DOHH2 (cell line): ENCODE measurements around the gene CYP1A1.

Experiments
- H3F3A ChIP-seq: fragments of 200-600 bp; sonication (generic), shearing (Covaris generic); 2 replicates; pipeline ENCODE4 v1.6.0; 2016; ENCODE audit warnings: antibody characterized with exemption, mild to moderate bottlenecking; ENCODE audit not compliant: control insufficient read depth, insufficient read depth
- H3K27ac ChIP-seq: fragments of 200-600 bp; sonication (generic); 2 replicates; pipeline ENCODE4 v1.5.1; 2014; ENCODE audit warnings: low read depth, mild to moderate bottlenecking, low read length, moderate library complexity
- H3K27me3 ChIP-seq: fragments of 200-600 bp; sonication (generic); 2 replicates; pipeline ENCODE4 v1.6.1; 2014; ENCODE audit warnings: mild to moderate bottlenecking, low read length, mixed read lengths; ENCODE audit not compliant: control insufficient read depth
- H3K36me3 ChIP-seq: fragments of 200-600 bp; sonication (generic); 2 replicates; pipeline ENCODE4 v1.6.1; 2014; ENCODE audit warnings: mild to moderate bottlenecking, low read length, moderate library complexity, mixed read lengths; ENCODE audit not compliant: control insufficient read depth
- H3K4me1 ChIP-seq: fragments of 200-600 bp; sonication (generic); 2 replicates; pipeline ENCODE4 v1.6.1; 2014; ENCODE audit warnings: mild to moderate bottlenecking, low read length, mixed read lengths; ENCODE audit not compliant: control insufficient read depth
- H3K4me2 ChIP-seq: fragments of 200-600 bp; sonication (generic); 2 replicates; pipeline ENCODE4 v1.6.0; 2014; ENCODE audit warnings: mild to moderate bottlenecking, low read length, moderate library complexity
- H3K4me3 ChIP-seq: fragments of 200-600 bp; sonication (generic); 2 replicates; pipeline ENCODE4 v1.5.1; 2014; ENCODE audit warnings: mild to moderate bottlenecking, low read length, mixed read lengths
- H3K79me2 ChIP-seq: fragments of 200-600 bp; sonication (generic); 2 replicates; pipeline ENCODE4 v1.6.1; 2014; ENCODE audit warnings: mild to moderate bottlenecking, low read length, mixed read lengths; ENCODE audit not compliant: control insufficient read depth
- H3K9me2 ChIP-seq: fragments of 200-600 bp; sonication (generic); replicated peaks from 2 replicates; pipeline ENCODE4 v1.6.1; 2014; ENCODE audit warnings: mild to moderate bottlenecking, low read length, mixed read lengths; ENCODE audit not compliant: control insufficient read depth
- H3K9me3 ChIP-seq: fragments of 200-600 bp; sonication (generic); 2 replicates; pipeline ENCODE4 v1.6.1; 2014; ENCODE audit warnings: antibody characterized with exemption, low read length, mixed read lengths; ENCODE audit not compliant: control insufficient read depth, insufficient read depth
- H4K20me1 ChIP-seq: fragments of 200-600 bp; sonication (generic); 2 replicates; pipeline ENCODE4 v1.6.0; 2014; ENCODE audit warnings: low read depth, mild to moderate bottlenecking, antibody characterized with exemption, low read length, moderate library complexity; ENCODE audit not compliant: control insufficient read depth, insufficient read depth
- CTCF ChIP-seq: fragments of 200-600 bp; sonication (generic); IDR thresholded peaks from one replicate; pipeline ENCODE4 v1.5.1; 2014; ENCODE audit warnings: antibody characterized with exemption, mild to moderate bottlenecking, low read depth, low read length; ENCODE audit not compliant: poor library complexity, severe bottlenecking
- EZH2phosphoT487 ChIP-seq: fragments of 200-600 bp; sonication (generic); IDR thresholded peaks from 2 replicates; pipeline ENCODE4 v1.6.1; 2017; ENCODE audit warnings: borderline replicate concordance, mild to moderate bottlenecking, antibody characterized with exemption, low read length, moderate library complexity, mixed read lengths

Gene CYP1A1

DNA sequence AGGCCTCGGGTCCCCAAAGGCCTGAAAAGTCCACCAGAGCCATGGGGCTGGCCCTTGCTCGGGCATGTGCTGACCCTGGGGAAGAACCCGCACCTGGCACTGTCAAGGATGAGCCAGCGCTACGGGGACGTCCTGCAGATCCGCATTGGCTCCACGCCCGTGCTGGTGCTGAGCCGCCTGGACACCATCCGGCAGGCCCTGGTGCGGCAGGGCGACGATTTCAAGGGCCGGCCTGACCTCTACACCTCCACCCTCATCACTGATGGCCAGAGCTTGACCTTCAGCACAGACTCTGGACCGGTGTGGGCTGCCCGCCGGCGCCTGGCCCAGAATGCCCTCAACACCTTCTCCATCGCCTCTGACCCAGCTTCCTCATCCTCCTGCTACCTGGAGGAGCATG is 24.5 kb upstream of the CYP1A1 start:
- TF ChIP-seq EZH2phosphoT487 = no peak
- no peak for TF ChIP-seq CTCF
- no peaks in the 10 kb centered on the region for H4K20me1 ChIP-seq

DNA sequence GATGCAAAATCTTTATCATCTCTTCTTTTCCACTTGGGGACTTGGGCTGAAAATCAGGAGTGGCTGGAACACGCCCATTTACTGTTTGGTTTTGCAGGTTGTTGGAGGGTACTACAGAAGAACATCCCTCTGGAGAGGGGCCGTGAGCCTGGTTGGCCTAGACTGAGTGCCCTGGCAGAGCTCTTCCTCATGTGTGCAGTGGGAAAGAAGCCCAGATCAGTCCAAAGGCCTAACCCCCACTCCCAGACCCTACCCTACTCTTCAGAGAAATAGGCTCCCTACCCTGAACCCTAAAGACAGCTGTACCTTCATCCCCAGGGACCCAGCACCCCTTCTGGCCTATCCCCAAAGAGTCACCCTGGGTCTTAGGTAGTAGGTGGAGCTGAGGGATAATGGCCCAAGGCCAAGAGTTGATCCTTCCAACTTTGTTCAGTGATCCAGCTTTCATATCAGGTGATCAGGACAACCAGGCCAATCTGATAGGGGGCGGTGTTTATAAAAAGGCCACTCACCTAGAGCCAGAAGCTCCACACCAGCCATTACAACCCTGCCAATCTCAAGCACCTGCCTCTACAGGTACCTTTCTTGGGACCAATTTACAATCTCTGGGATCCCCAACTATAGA is 23.1 kb upstream of the CYP1A1 start, which contains the start of gene CYP1A2:
Gene CYP1A2, plus strand, starts transcription at position 524 of the 625 bp plus-strand sequence. CDS start 894 bp downstream, outside the sequence.
- Histone ChIP-seq H3F3A (no peaks in the 10 kb centered on the region), H4K20me1 (no peaks in the 10 kb centered on the region), H3K27ac (no peak within 1 kb of the TSS), H3K4me3 (no peak within 1 kb of the TSS), H3K4me2 (no peak within 1 kb of the TSS), H3K9me3 (no peaks in the 10 kb centered on the region), H3K79me2 (no peaks in the 10 kb centered on the region), H3K9me2 (no peaks in the 10 kb centered on the region), H3K27me3 (peaks cover 8% of the 10 kb centered on the region; the same call in 1 of the 2 replicates), H3K36me3 (no peaks in the 10 kb centered on the region), H3K4me1 (no peaks in the 10 kb centered on the region)
- TF ChIP-seq CTCF = no peak
- TF ChIP-seq EZH2phosphoT487 = no peak

More for the DNA sequence above, 24.5 kb upstream of the CYP1A1 start:
- H3K9me3 ChIP-seq = no peaks in the 10 kb centered on the region
- H3K9me2 ChIP-seq = no peaks in the 10 kb centered on the region
- H3K79me2 ChIP-seq = no peaks in the 10 kb centered on the region
- H3K27ac ChIP-seq = no peak overlapping the region
- no peak overlapping the region for H3K4me2 ChIP-seq
- no peaks in the 10 kb centered on the region for H3K4me1 ChIP-seq
- peaks cover 10% of the 10 kb centered on the region; the same call in 1 of the 2 replicates for H3K27me3 ChIP-seq
- H3K4me3 ChIP-seq = no peak overlapping the region
- H3K36me3 ChIP-seq = no peaks in the 10 kb centered on the region
- H3F3A ChIP-seq = no peaks in the 10 kb centered on the region

- Histone ChIP-seq H3K27me3 (peaks cover 3% of the 10 kb centered on the region; the same call in 1 of the 2 replicates), H3K4me1 (no peaks in the 10 kb centered on the region)
These were observed 21.1 kb upstream of the CYP1A1 start for GRCh38 chr15:74746389-74746788.

More at GRCh38 chr15:74746389-74746788, 21.1 kb upstream of the CYP1A1 start:
- no peaks in the 10 kb centered on the region for H3K79me2 ChIP-seq
- no peaks in the 10 kb centered on the region for H3F3A ChIP-seq
- H4K20me1 ChIP-seq = no peaks in the 10 kb centered on the region
- H3K4me2 ChIP-seq = no peak overlapping the region
- peaks cover 9% of the 10 kb centered on the region for H3K9me3 ChIP-seq
- no peak overlapping the region for H3K27ac ChIP-seq
- TF ChIP-seq CTCF (no peak), EZH2phosphoT487 (no peak)
- no peaks in the 10 kb centered on the region for H3K36me3 ChIP-seq
- no peaks in the 10 kb centered on the region for H3K9me2 ChIP-seq
- no peak overlapping the region for H3K4me3 ChIP-seq
